ENCODE results near the gene ITGBL1.

Gene ITGBL1

DNA sequence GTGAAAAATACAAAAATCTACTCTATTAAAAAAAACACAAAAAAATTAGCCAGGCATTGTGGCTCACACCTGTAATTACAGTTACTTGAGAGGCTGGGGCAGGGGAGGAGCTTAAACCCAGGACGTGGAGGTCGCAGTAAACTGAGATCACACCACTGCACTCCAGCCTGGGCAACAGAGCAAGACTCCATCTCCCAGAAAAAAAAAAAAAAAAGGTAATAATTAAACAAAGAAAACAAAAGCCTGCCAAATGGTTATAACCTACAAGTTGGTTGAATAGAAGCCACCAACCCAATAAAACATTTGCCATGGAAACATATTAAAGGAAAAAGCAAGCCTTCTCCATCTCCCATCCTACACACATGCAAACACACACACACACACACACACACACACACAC is 255.2 kb downstream of the ITGBL1 start:
- DNase-seq = no peak

- no peak for DNase-seq
Observed at GRCh38 chr13:101708115-101708514, 255.6 kb downstream of the ITGBL1 start.

DNA sequence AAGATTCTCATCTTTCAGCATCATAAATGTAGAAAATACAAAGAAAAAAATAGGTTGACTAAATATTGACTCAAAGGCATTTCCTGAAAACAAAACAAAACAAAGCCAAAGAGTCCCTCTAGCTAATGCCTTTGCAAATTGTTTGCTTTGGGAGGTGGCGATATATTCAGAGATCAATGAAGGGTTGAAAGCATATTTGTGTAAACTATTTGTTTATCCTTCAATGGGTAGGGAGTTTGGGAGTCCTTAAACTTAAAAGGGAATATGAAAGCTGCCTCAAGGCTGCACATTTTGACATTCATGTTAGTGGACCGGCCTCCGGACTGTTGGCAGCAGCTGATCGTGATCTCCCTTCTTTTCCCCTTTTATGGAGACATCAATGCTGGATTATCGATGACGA is 257.5 kb downstream of the ITGBL1 start:
- DNase-seq = no peak

DNA sequence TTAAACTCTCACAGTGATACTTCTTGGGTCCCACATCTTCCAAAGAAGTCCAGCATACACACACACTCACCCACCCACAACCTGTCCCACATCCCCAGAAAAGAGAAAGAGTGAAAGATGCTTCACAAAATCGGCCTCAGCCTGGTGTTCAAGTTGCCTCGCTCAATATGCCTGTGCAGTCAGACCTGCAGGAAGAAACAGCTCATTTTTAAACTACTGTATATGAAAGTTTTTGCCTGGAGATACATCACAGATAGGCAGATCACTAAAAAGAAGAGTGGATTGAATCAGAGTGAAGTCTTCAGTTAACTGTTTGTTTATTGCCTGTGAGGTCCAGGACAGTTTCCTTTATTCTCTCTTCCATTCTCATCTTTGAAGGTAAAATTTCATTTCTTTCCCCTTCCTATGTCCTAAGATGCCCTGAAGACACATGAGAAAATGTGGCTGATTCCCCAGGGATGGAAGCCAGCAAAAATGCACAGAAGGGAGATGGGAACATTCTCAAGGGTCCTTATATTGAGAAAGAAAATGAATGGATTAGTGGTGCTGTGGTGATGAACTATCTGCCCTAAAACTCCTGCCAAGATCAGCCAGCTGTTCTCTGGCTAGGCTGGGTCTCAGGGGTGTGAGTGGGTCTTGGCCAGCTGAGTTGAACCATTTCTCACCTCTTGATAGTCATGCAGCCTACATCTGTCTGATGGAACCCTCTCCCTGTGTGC is 259.0 kb downstream of the ITGBL1 start:
- no peak for DNase-seq

DNA sequence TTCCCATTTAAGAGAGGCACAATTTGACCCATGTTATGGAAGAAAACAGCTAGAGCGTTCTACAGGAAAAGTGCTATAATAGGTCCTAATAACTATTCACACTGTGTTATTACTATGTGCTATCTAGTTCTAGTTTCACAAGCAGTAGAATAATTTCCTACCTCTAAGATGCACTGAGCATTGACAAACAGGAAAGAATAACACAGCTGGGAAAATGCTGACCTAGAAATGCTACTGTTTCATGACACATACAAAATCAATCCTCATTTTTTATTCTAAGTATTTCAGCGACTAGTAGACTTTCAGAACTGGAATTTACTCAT is 259.5 kb downstream of the ITGBL1 start:
- no peak for DNase-seq

- no peak for DNase-seq
Observed at GRCh38 chr13:101714195-101714594, 261.7 kb downstream of the ITGBL1 start.

DNA sequence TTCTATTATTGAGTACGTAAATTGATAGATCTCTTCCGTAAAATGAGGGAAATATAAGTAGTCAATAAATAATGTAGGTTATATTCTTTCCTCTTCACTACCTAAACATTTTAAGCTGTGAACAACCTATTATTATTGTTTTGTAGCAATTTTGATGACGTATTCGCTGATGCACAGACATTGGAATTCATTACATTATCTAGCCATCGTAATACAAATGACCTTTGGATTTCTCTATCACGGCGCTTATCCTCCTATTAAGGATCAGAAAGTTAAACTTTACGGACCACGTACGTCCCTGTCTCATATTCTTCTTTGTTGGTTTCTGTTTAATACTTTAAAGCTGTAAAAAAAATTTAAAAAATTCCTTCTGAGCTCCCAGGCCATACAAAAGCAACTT is 264.9 kb downstream of the ITGBL1 start:
- no peak for DNase-seq

DNA sequence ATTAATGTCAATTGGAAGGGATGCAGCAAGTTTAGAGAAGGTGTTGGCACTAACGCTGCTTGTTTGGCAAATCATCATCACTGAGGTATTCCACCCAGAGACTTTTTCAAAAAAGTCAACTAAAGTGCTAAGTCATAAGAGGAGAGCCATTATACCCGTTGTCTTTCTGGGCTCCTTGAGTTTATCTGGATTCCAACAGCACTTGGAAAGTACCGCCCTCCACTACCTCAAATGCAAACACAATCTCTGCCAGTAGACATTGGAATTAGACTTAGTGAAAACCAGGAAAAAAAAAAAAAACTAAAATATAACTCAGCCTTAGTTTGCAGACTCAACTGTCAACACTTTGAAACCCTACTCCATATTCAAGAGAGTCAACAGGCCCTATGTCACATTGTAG is 266.0 kb downstream of the ITGBL1 start:
- DNase-seq = no peak

GRCh38 chr13:101726681-101727080 is 274.2 kb downstream of the ITGBL1 start:
- DNase-seq = no peak

- DNase-seq = no peak
Observed at GRCh38 chr13:101727118-101727517, 274.6 kb downstream of the ITGBL1 start.

DNA sequence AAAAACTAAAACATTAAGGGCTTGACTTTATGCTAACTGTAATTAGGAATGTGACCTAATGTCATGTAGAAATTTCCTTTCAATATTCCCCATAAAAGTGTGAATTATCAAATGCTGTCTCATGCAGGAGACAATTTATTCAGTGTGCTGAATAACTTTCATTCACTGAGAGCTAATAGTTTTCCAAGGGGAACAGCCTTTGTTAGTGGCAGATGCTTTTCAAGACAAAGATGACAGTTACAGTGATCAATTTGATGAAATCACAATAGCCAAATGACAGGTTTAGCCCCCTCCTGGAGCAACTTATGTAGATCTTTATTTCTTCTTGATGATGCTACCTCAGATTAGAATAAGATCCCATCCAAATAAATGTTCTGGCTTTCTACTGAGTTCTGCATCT is 275.5 kb downstream of the ITGBL1 start:
- no peak for DNase-seq

- no peak for DNase-seq
Observed at GRCh38 chr13:101728615-101729014, 276.1 kb downstream of the ITGBL1 start.

- no peak for DNase-seq
Observed at GRCh38 chr13:101730420-101731000, 278.0 kb downstream of the ITGBL1 start.

- no peak for DNase-seq
Observed at GRCh38 chr13:101736566-101736965, 284.1 kb downstream of the ITGBL1 start.

DNA sequence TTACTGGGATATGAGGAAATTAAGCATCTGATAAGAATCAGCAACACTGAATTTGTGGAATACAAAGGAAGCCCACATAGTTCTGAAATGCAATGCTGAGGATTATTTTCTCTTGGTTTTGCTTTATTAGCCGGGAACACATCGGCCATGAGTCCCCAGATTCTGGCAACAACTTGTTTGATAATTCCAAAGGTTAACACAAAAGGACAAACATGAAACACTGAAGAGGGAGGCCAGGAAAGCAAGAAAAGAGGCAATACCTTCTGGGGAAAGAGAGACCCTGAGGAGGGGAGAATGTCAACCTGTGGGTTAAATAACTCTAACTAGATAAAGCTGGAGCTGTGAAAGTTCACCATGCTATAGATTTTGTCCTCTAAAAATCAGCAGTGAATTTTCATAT is 285.9 kb downstream of the ITGBL1 start:
- no peak for DNase-seq

DNA sequence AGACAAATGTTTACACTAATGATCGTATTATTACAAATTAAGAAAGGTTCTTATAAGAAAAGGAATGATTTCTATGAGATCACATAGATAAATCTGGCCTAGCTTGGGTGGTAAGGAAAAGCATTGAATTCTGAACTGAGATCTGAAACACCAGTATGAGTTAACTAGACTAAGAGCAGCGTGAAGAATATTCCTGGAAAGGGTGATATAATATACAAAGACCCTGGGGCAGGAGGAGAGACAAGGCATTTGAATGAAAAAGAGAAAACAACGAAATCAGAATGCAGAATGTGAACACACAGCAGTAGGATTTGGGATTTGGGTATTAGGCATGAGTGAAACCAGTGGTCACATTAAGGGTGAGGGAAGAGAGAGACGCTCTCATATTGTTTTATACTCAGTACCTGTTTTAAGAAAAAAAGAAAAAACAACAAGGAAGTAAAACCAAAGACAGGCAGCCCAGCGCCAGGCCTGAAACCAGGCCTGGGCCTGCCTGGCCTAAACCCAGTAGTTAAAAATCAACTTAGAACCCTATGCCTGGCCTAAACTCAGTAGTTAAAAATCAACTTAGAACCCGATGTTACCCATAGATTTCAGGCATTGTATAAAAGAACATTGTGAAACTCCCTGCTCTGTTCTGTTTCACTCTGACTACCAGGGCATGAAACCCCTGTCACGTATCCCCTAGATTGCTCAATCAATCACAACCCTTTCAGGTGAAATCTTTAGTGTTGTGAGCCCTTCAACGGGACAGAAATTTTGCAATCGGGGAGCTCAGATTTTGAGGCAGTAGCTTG is 287.1 kb downstream of the ITGBL1 start:
- DNase-seq = no peak

- no peak for DNase-seq
Observed at GRCh38 chr13:101746513-101746912, 294.0 kb downstream of the ITGBL1 start.

DNA sequence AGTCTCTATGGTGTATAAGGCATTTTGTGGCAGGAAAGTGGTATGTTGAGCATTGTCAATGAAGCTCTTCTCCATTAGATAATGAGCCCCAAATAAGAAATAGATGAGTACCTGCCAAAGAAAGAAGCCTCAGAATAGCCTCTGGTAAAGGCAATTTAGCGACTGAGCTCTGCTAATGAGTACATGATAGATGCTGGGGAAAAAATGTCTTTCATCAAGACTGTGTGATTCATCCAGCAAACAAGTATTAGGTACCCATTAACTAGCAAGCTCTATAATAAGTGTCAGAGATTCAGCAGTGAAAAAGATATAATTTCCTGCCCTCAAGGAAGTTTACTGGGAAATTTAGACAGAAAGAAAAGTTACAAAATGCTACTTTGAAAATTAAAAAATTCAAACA is 294.6 kb downstream of the ITGBL1 start:
- no peak for DNase-seq

- no peak for DNase-seq
Observed at GRCh38 chr13:101749584-101749983, 297.1 kb downstream of the ITGBL1 start.

- no peak for DNase-seq
Observed at GRCh38 chr13:101751488-101751887, 299.0 kb downstream of the ITGBL1 start.

DNA sequence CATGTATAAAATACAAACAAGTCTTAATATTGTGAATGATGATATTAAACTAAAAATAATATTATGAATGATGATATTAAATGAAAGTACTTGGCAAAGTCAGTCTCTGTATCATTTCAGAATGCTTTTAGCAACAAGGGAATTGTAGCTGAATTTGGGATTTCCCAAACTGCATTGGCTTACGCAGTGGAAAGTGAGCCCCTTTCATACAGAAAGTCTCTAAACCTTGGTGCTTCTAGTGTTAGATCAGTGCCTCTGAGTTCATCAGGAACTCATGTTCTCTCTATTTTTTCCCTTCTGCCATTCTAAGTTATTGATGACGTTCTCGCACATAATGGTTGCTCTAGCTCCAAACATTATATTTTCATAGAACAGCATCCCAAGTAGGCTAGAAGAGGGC is 300.0 kb downstream of the ITGBL1 start:
- no peak for DNase-seq

GRCh38 chr13:101755228-101755887 is 302.9 kb downstream of the ITGBL1 start:
- no peak for DNase-seq

- no peak for DNase-seq
Observed at GRCh38 chr13:101757446-101758039, 305.1 kb downstream of the ITGBL1 start.

Data from 8988T (cell line).